Muscle layer of colon (tissue), 2 donors: ENCODE results near the gene LGALS4.
"Not testable (repeated sequence)": the region's sequence is repeated elsewhere in the genome, so short reads cannot be mapped to it uniquely, and the experiment has no call there.

Experiments
- H3K27ac ChIP-seq: one replicate; pipeline ENCODE4 v1.7.0; 2013; ENCODE audit warnings: low read depth, mild to moderate bottlenecking, low read length, moderate library complexity
- H3K27me3 ChIP-seq, 2 donors: one replicate each; pipeline ENCODE4 v1.7.0; 2013; ENCODE audit warnings: low read length in 2 of 2, mild to moderate bottlenecking in 2 of 2; ENCODE audit not compliant: insufficient read depth in 2 of 2, control insufficient read depth in 1 of 2
- H3K36me3 ChIP-seq: one replicate; pipeline ENCODE4 v1.7.0; 2013; ENCODE audit warnings: mild to moderate bottlenecking, low read length; ENCODE audit not compliant: insufficient read depth
- H3K4me1 ChIP-seq: one replicate; pipeline ENCODE4 v1.7.0; 2013; ENCODE audit warnings: mild to moderate bottlenecking, low read length; ENCODE audit not compliant: insufficient read depth
- H3K4me3 ChIP-seq, 2 donors: one replicate each; pipeline ENCODE4 v1.7.0; 2013; ENCODE audit warnings: low read length in 2 of 2, low read depth in 1 of 2, mild to moderate bottlenecking in 1 of 2, moderate library complexity in 1 of 2
- H3K9ac ChIP-seq: one replicate; pipeline ENCODE4 v1.7.0; 2013; ENCODE audit warnings: low read length
- H3K9me3 ChIP-seq: one replicate; pipeline ENCODE4 v1.7.0; 2013; ENCODE audit warnings: mild to moderate bottlenecking, low read length
- donor health status: abdominal sarcoma.
- donor health status: Adenocarcinoma of cecum.

The LGALS4 gene

DNA sequence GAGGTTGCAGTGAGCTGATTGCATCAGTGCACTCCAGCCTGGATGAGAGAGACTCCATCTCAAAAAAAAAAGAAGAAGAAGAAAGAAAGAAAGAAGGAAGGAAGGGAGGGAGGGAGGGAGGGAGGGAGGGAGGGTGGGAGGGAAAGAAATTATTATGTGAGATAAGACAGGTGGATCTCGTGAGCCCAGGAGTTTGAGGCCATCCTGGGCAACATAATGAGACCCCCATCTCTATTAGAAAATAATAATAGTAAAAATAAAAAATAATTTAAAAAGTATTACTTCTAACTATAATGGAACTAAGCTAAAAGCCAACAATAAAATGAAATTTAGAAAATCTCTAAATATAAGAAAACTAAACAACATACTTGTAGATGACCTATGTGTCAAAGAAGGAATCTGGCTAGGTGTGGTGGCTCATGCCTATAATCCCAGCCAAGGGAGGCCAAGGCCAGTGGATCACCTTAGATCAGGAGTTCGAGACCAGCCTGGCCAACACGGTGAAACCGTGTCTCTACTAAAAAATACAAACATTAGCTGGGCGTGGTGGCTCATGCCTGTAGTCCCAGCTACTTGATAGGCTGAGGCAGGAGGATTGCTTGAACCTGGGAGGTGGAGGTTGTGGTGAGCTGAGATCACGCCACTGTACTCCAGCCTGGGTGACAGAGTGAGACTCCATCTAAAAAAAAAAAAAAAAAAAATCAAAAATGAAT, 51.8 kb downstream of the LGALS4 start:
- H3K4me1 ChIP-seq, H3K27ac ChIP-seq, H3K9me3 ChIP-seq, H3K27me3 ChIP-seq, H3K9ac ChIP-seq, H3K4me3 ChIP-seq, H3K36me3 ChIP-seq: not testable (repeated sequence)

DNA sequence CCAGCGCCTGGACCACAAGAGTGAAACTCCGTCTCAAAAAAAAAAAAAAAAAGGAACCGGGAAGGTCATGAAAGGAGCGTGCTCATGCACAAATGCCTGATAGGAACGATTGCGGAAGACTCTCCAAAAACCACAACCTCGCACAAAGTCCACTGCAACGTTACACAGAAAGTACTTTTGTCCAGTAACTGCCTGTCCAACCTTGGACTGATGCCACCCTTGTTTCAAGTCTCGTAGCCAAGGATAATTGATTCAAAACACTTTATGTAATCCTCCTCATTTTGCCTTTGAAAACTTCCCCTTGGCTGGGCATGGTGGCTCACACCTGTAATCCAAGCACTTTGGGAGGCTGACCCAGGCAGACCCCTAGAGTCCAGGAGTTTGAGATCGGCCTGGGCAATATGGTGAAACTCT, 53.1 kb downstream of the LGALS4 start:
- H3K27ac ChIP-seq = no peak overlapping the region
- H3K9me3 ChIP-seq = no peaks in the 10 kb centered on the region
- H3K4me3 ChIP-seq = no peak overlapping the region
- no peaks in the 10 kb centered on the region for H3K4me1 ChIP-seq
- H3K36me3 ChIP-seq = no peaks in the 10 kb centered on the region
- no peaks in the 10 kb centered on the region for H3K27me3 ChIP-seq
- H3K9ac ChIP-seq = no peak overlapping the region

DNA sequence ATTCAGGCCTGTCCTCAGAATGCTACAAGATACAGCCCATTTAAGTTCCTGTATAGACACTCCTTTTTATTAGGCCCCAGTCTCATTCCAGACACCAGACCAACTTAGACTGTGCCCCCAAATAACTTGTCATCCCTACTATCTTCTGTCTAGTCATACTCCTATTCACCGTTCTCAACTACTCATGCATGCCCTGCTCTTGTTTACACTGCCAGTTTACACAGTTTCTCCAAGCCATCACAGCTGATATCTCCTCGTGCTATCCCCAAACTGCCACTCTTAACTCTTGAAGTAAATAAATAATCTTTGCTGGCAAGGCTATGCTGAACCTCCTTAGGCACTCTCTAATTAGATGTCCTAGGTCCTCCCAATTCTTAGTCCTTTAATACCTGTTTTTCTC, 58.5 kb downstream of the LGALS4 start:
- not testable (repeated sequence) for H3K9me3 ChIP-seq, H3K27ac ChIP-seq, H3K27me3 ChIP-seq, H3K9ac ChIP-seq, H3K36me3 ChIP-seq, H3K4me1 ChIP-seq, H3K4me3 ChIP-seq

DNA sequence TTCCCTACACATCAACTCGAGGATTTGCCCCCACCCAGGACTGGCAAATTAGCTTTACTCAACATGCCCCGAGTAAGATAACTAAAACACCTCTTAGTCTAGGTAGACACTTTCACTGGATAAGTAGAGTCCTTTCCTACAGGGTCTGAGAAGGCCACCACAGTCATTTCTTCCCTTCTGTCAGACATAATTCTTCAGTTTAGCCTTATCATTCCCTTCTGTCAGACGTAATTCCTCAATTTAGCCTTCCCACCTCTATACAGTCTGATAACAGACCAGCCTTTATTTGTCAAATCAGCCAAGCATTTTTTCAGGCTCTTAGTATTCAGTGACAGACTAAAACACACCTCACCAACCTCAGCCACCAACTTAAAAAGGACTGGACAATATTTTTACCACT, 59.0 kb downstream of the LGALS4 start:
- not testable (repeated sequence) for H3K9ac ChIP-seq, H3K36me3 ChIP-seq, H3K4me1 ChIP-seq, H3K9me3 ChIP-seq, H3K27ac ChIP-seq, H3K27me3 ChIP-seq, H3K4me3 ChIP-seq
